K562 (cell line): Measurements from ENCODE around the gene RCBTB1.
A peak's percentile ranks its signal among the peaks of the same experiment; 100 is the strongest.

Source experiments
- CHD1 ChIP-seq: fragments of 200-600 bp; sonication (generic); IDR thresholded peaks from one replicate; pipeline ENCODE4 v1.6.1; 2012; ENCODE audit warnings: mild to moderate bottlenecking, moderate library complexity, low read length, inconsistent platforms
- CTCF ChIP-seq, 3 experiments: IDR thresholded peaks in 2 of 3; conservative IDR thresholded peaks in 1 of 3; 2 replicates each; pipeline ENCODE4 v1.5.1; 2011 to 2012; ENCODE audit warnings: low read length in 3 of 3, mild to moderate bottlenecking in 3 of 3, control low read depth in 2 of 3, improper control_type of control experiment in 1 of 3, inconsistent platforms in 1 of 3, low read depth in 1 of 3, mixed read lengths in 1 of 3, moderate library complexity in 1 of 3; ENCODE audit not compliant: insufficient read depth in 2 of 3
- EP300 ChIP-seq: IDR thresholded peaks from 2 replicates; pipeline ENCODE4 v1.6.1; 2012; ENCODE audit warnings: low read length, improper control_type of control experiment
- RBBP5 ChIP-seq: fragments of 200-600 bp; sonication (generic); IDR thresholded peaks from 2 replicates; pipeline ENCODE4 v1.6.1; 2012; ENCODE audit warnings: borderline replicate concordance, mild to moderate bottlenecking, low read length, control low read depth, inconsistent platforms; ENCODE audit not compliant: insufficient read depth, poor library complexity, severe bottlenecking
- TEAD2 ChIP-seq: fragments of 450-650 bp; IDR thresholded peaks from 2 replicates; pipeline ENCODE4 v1.6.1; 2016; ENCODE audit warnings: missing genetic modification characterization, control low read depth, missing compliant biosample characterization
- TF ChIP-seq, protein P1 (sequence below): fragments of 450-650 bp; IDR thresholded peaks from 2 replicates; pipeline ENCODE4 v1.6.1; 2018; ENCODE audit not compliant: partially characterized antibody
- TF ChIP-seq, protein P2 (sequence below): fragments of 450-650 bp; IDR thresholded peaks from 2 replicates; pipeline ENCODE4 v1.6.1; 2016; ENCODE audit warnings: low read depth

- TF ChIP-seq CTCF (IDR thresholded peaks at IDR 0.05 in 2 of 3, conservative IDR thresholded peaks at IDR 0.05 in 1 of 3; ENCODE audit: insufficient read depth in 2 of 3, low read depth in 1 of 3, low read length in 3 of 3) (no peak), RBBP5 (no peak), TEAD2 (tag) (no peak), CHD1 (no peak), EP300 (no peak)
- TF ChIP-seq, protein P1, sequence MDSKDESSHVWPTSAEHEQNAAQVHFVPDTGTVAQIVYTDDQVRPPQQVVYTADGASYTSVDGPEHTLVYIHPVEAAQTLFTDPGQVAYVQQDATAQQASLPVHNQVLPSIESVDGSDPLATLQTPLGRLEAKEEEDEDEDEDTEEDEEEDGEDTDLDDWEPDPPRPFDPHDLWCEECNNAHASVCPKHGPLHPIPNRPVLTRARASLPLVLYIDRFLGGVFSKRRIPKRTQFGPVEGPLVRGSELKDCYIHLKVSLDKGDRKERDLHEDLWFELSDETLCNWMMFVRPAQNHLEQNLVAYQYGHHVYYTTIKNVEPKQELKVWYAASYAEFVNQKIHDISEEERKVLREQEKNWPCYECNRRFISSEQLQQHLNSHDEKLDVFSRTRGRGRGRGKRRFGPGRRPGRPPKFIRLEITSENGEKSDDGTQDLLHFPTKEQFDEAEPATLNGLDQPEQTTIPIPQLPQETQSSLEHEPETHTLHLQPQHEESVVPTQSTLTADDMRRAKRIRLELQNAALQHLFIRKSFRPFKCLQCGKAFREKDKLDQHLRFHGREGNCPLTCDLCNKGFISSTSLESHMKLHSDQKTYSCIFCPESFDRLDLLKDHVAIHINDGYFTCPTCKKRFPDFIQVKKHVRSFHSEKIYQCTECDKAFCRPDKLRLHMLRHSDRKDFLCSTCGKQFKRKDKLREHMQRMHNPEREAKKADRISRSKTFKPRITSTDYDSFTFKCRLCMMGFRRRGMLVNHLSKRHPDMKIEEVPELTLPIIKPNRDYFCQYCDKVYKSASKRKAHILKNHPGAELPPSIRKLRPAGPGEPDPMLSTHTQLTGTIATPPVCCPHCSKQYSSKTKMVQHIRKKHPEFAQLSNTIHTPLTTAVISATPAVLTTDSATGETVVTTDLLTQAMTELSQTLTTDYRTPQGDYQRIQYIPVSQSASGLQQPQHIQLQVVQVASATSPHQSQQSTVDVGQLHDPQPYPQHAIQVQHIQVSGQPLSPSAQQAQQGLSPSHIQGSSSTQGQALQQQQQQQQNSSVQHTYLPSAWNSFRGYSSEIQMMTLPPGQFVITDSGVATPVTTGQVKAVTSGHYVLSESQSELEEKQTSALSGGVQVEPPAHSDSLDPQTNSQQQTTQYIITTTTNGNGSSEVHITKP, result peak; percentile 87
- TF ChIP-seq, protein P2, sequence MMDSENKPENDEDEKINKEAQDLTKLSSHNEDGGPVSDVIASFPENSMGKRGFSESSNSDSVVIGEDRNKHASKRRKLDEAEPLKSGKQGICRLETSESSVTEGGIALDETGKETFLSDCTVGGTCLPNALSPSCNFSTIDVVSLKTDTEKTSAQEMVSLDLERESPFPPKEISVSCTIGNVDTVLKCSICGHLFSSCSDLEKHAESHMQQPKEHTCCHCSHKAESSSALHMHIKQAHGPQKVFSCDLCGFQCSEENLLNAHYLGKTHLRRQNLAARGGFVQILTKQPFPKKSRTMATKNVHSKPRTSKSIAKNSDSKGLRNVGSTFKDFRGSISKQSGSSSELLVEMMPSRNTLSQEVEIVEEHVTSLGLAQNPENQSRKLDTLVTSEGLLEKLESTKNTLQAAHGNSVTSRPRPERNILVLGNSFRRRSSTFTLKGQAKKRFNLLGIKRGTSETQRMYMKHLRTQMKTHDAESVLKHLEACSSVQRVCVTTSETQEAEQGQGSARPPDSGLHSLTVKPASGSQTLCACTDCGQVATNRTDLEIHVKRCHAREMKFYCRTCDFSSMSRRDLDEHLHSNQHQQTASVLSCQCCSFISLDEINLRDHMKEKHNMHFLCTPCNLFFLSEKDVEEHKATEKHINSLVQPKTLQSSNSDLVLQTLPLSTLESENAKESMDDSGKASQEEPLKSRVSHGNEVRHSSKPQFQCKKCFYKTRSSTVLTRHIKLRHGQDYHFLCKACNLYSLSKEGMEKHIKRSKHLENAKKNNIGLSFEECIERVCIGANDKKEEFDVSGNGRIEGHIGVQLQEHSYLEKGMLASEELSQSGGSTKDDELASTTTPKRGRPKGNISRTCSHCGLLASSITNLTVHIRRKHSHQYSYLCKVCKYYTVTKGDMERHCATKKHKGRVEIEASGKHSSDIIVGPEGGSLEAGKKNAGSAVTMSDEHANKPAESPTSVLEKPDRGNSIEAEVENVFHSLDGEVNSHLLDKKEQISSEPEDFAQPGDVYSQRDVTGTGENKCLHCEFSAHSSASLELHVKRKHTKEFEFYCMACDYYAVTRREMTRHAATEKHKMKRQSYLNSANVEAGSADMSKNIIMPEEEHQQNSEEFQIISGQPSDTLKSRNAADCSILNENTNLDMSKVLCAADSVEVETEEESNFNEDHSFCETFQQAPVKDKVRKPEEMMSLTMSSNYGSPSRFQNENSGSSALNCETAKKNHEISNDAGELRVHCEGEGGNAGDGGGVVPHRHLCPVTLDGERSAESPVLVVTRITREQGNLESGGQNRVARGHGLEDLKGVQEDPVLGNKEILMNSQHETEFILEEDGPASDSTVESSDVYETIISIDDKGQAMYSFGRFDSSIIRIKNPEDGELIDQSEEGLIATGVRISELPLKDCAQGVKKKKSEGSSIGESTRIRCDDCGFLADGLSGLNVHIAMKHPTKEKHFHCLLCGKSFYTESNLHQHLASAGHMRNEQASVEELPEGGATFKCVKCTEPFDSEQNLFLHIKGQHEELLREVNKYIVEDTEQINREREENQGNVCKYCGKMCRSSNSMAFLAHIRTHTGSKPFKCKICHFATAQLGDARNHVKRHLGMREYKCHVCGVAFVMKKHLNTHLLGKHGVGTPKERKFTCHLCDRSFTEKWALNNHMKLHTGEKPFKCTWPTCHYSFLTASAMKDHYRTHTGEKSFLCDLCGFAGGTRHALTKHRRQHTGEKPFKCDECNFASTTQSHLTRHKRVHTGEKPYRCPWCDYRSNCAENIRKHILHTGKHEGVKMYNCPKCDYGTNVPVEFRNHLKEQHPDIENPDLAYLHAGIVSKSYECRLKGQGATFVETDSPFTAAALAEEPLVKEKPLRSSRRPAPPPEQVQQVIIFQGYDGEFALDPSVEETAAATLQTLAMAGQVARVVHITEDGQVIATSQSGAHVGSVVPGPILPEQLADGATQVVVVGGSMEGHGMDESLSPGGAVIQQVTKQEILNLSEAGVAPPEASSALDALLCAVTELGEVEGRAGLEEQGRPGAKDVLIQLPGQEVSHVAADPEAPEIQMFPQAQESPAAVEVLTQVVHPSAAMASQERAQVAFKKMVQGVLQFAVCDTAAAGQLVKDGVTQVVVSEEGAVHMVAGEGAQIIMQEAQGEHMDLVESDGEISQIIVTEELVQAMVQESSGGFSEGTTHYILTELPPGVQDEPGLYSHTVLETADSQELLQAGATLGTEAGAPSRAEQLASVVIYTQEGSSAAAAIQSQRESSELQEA, result no peak
These were observed 44.0 kb upstream of the RCBTB1 start for GRCh38 chr13:49629196-49629938.
